Measurements from ENCODE around the gene CNOT6.

Gene CNOT6

DNA sequence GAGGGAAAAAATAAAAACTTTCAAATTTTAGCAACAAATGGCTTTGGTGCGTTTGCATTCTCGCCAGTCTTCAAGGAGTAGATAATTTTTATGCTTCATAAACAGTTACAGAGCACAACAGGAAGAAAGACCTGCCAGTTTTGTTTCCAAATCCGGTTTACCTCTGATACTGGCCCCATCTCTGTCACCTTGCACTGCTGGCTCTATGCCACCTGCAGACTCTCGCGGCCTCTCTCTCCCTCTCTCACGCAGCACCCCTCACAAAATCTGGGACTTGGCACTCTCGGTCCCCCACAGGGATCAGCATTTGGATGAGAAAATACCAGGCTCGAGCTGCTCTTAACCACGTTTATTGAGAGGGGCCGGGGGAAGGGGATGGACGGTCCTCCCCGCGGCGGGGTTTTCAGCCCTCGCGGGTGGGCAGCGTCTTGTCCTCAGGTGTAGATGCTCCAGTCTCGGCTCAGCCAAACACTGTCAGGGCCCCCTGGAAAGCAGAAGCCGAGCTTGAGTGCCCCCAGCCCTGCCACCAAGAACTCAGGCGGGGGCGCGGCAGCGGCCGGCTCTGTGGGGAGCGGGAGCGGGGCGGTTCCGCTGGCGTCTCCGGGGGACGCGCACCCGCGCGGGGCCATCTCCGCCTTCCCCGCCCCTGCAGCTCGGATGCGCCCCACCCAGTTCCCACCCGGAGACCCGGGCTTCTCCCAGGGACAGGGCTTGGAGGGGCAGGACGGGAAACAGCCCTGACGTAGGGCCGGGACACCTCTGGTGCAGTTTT lies 95.8 kb downstream of the CNOT6 start:
- intact Hi-C loops (cut with DNase I; ENCODE audit: low total_unique reads) = no loop called here
- DNase-seq = no peak
- peaks cover 0 to 20% (median 12%) of the 10 kb centered on the region in 4 donors for H3K4me1 ChIP-seq
- no peak overlapping the region for H3K27ac ChIP-seq
- H3K9me3 ChIP-seq = peaks cover 0 to 4% (median 1%) of the 10 kb centered on the region in 3 donors
- H3K4me3 ChIP-seq = no peak overlapping the region
- H3K27me3 ChIP-seq = peaks cover 0 to 48% of the 10 kb centered on the region in 2 donors
- H3K36me3 ChIP-seq = no peaks in the 10 kb centered on the region
- TF ChIP-seq CTCF (IDR thresholded peaks at IDR 0.05) = no peak

DNA sequence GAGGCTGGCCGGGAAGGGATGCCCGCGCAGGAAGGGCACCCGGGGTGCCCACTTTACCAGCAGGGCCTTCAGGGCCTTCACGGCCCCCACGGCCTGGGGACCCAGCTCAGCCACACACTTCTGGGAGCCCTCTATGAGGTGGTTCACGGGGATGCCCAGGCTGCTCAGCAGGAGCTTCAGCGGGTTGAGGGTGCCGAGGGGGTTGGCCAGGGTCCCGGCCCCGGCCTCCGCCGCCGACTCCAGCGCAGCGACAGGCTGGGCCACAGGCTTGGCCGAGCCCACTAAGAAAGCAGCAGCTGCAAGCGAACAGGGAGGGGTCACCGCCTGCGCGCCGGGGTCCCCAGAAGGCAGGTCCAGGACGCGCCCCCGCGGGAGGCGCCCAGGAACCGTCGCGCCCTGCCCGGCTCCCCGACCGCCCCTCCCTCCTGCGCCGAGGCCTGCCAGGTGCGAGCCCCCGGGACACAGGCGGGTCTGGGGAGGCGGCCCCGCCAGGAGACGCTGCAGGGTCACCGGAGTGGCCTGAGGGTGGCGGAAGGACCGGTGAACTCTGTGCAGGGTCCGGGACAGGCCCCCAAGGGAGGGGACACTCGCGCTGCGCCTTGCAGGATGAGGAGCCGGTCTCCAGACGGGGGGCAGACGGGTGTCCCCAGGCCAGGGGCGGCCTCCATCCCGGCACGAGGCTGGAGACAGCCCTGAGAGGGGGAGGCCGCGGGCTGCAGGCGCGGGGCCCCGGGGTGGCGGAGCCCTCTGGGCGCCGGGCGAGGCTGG lies 96.5 kb downstream of the CNOT6 start:
- no peak overlapping the region for H3K27ac ChIP-seq
- intact Hi-C loops (cut with DNase I; ENCODE audit: low total_unique reads) = no loop called here

GRCh38 chr5:180591311-180591887 lies 97.2 kb downstream of the CNOT6 start, which contains the start of gene SCGB3A1:
Gene SCGB3A1, minus strand, starts transcription at chr5:180591499. Its CDS starts 37 bp downstream, at chr5:180591462.
- Histone ChIP-seq H3K9me3 (no peaks in the 10 kb centered on the region), H3K36me3 (no peaks in the 10 kb centered on the region), H3K4me3 (peak within 1 kb of the TSS in 1 of 2 donors; percentile 20), H3K4me1 (peaks cover 0 to 20% (median 12%) of the 10 kb centered on the region in 4 donors), H3K27ac (no peak within 1 kb of the TSS), H3K27me3 (peaks cover 0 to 48% of the 10 kb centered on the region in 2 donors)
- DNase-seq = no peak
- intact Hi-C loops (cut with DNase I; ENCODE audit: low total_unique reads) = no loop called here
- no peak for TF ChIP-seq CTCF (IDR thresholded peaks at IDR 0.05)

More for the DNA sequence above, 96.5 kb downstream of the CNOT6 start:
- Histone ChIP-seq H3K36me3 (no peaks in the 10 kb centered on the region), H3K9me3 (peaks cover 0 to 3% (median 0%) of the 10 kb centered on the region in 3 donors), H3K4me3 (peak overlapping the region in 1 of 2 donors; percentile 20), H3K4me1 (peaks cover 0 to 20% (median 12%) of the 10 kb centered on the region in 4 donors), H3K27me3 (peaks cover 0 to 48% of the 10 kb centered on the region in 2 donors)
- DNase-seq = no peak
- no peak for TF ChIP-seq CTCF (IDR thresholded peaks at IDR 0.05)

DNA sequence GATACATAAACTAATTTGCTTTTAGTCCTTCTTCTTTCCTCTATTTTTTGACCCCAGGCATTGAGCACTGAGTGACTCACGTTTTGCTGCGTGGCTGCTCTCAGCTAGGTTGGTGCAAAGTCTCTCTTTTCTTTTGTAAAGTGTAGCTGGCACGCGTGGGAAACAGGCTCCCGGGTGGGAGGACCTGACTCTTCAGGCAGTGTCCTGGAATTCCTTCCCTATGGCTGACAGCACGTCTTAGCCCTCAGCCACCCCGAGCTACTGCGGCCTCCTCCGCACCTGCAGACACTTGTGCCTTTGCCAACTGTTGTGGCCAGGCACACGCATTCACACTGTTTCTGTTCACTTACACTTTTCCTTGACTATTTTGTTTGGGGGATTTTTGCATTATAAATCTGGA lies 98.0 kb downstream of the CNOT6 start:
- Histone ChIP-seq H3K27ac (no peak overlapping the region), H3K9me3 (no peaks in the 10 kb centered on the region), H3K36me3 (no peaks in the 10 kb centered on the region), H3K4me1 (peaks cover 0 to 20% (median 12%) of the 10 kb centered on the region in 4 donors), H3K4me3 (no peak overlapping the region), H3K27me3 (peaks cover 0 to 48% of the 10 kb centered on the region in 2 donors)
- intact Hi-C loops (cut with DNase I; ENCODE audit: low total_unique reads) = no loop called here
- no peak for DNase-seq
- TF ChIP-seq CTCF (IDR thresholded peaks at IDR 0.05) = no peak

- Histone ChIP-seq H3K4me3 (no peak overlapping the region), H3K9me3 (no peaks in the 10 kb centered on the region), H3K36me3 (no peaks in the 10 kb centered on the region), H3K4me1 (peaks cover 0 to 20% (median 12%) of the 10 kb centered on the region in 4 donors), H3K27me3 (peaks cover 0 to 50% of the 10 kb centered on the region in 2 donors), H3K27ac (no peak overlapping the region)
- peak in 1 of 2 donors; percentile 35 for DNase-seq
- intact Hi-C loops (cut with DNase I; ENCODE audit: low total_unique reads) = no loop called here
- TF ChIP-seq CTCF (IDR thresholded peaks at IDR 0.05) = no peak
These were observed 99.4 kb downstream of the CNOT6 start for GRCh38 chr5:180593446-180594206.

All from tibial artery (tissue), 4 donors.